ENCODE measurements around the gene SNX5. TPM values are rescaled to one million over a fixed set of nuclear protein-coding genes. Genes with fewer than 3 reads are reported as not detected.
A peak's percentile ranks its signal among the peaks of the same experiment; 100 is the strongest.

SNX5 gene
- total RNA-seq, 1 experiment from 2014 or later = 170 TPM

DNA sequence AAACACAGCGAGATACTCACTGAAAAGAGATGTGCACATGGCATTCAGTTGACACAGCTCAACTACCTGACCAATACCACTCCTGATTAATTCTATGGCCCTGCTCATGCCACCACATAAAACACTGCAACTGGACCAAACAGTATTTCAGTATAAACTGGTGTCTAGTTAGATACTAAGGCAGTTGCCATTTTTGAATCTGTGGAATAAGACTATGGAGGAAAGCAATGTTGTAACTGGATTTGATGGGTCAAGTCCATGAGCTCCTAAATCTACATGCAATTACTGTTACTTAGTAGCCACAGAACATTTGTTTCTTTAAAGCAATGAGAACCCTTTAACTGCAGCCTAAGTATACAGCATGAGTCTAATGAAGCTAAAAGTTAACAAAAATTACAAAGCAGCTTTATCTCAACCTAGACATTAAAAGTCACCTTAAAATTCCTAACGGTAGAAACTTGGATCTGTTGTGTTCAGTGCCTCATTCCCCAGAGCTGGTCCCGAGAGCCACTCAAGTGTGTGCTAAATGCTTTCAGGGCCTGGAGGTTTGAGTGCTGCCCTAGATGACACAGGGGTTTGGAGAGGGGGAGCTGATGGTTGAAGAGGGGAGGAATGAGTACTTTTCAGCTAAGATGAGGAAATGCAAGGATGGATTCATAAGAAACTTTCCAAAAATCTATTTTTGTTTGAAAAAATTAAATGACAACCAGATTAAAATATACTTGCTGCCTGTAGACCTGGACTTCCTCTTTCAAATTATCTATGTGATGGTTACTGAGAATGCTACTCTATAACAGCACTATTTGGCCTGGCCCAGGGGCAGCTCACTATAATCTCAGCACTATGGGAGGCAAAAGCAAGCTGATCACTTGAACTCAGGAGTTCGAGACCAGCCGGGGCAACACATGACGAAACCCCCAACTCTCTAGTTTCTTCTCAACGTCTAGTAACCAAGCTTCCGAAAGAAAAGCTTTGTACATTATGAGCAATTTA, 15.6 kb downstream of the SNX5 start:
- Mint-ChIP-seq H3K27ac (ENCODE audit: low read depth, unreplicated experiment) (no peak overlapping the region), H3K9me3 (ENCODE audit: unreplicated experiment) (no peaks in the 10 kb centered on the region), H3K36me3 (ENCODE audit: insufficient read depth, unreplicated experiment) (peaks cover 99% of the 10 kb centered on the region), H3K27me3 (ENCODE audit: insufficient read depth, unreplicated experiment) (no peaks in the 10 kb centered on the region), H3K4me1 (ENCODE audit: insufficient read depth, unreplicated experiment) (peaks cover 9% of the 10 kb centered on the region), H3K4me3 (ENCODE audit: unreplicated experiment) (no peak overlapping the region)
- ChIA-PET CTCF (interaction anchor here (0.6 to 2.4 kb wide), 10 partner anchors 12 to 448 kb away, joined by 3 to 7 read pairs (median 3); no protein-coding TSS in a partner anchor), POLR2A (interaction anchor here (0.6 to 1.8 kb wide), 8 partner anchors 9 to 411 kb away, joined by 3 to 11 read pairs (median 4); no protein-coding TSS in a partner anchor)
- TF ChIP-seq, protein P1, sequence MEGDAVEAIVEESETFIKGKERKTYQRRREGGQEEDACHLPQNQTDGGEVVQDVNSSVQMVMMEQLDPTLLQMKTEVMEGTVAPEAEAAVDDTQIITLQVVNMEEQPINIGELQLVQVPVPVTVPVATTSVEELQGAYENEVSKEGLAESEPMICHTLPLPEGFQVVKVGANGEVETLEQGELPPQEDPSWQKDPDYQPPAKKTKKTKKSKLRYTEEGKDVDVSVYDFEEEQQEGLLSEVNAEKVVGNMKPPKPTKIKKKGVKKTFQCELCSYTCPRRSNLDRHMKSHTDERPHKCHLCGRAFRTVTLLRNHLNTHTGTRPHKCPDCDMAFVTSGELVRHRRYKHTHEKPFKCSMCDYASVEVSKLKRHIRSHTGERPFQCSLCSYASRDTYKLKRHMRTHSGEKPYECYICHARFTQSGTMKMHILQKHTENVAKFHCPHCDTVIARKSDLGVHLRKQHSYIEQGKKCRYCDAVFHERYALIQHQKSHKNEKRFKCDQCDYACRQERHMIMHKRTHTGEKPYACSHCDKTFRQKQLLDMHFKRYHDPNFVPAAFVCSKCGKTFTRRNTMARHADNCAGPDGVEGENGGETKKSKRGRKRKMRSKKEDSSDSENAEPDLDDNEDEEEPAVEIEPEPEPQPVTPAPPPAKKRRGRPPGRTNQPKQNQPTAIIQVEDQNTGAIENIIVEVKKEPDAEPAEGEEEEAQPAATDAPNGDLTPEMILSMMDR (IDR thresholded peaks at IDR 0.05; ENCODE audit: unreplicated experiment) = no peak
- DNase-seq (ENCODE audit: unreplicated experiment) = no peak
- intact Hi-C loops (cut with micrococcal nuclease) = no loop called here
- BruUV-seq (replicated peaks) = no TSS peak

DNA sequence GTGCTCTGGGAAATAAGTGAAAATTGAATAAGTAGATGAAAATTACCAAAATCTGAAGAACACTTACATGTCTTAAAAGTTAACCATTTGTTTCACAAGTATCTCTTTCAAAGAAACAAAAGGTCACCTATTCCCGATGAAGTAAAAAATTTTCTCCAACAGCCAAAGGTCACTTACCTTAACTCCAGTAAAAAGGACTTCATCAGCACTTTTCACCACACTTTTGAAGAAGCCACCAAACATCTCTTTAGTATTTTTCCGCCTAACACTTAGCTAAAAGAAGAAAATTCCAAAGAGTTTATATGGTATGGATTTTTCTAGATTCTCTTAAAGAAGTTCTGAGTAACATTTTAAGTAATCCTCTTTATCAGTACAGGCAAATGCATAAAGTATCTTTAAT, 17.3 kb downstream of the SNX5 start:
- no peak for DNase-seq (ENCODE audit: unreplicated experiment)
- CTCF ChIA-PET = interaction anchor here (0.6 to 2.4 kb wide), 3 partner anchors 14 to 337 kb away, joined by 3 to 7 read pairs (median 5); partner anchors contain the start of gene ZNF133
- Mint-ChIP-seq H3K4me1 (ENCODE audit: insufficient read depth, unreplicated experiment) (peaks cover 4% of the 10 kb centered on the region), H3K27me3 (ENCODE audit: insufficient read depth, unreplicated experiment) (no peaks in the 10 kb centered on the region), H3K36me3 (ENCODE audit: insufficient read depth, unreplicated experiment) (peaks cover 100% of the 10 kb centered on the region), H3K4me3 (ENCODE audit: unreplicated experiment) (no peak overlapping the region), H3K27ac (ENCODE audit: low read depth, unreplicated experiment) (peak overlapping the region; percentile 23), H3K9me3 (ENCODE audit: unreplicated experiment) (no peaks in the 10 kb centered on the region)
- intact Hi-C loops (cut with micrococcal nuclease) = no loop called here
- POLR2A ChIA-PET = interaction anchor here (1.8 kb wide), 1 partner anchor 16 kb away, joined by 11 read pairs; no protein-coding TSS in a partner anchor
- BruUV-seq (replicated peaks) = no TSS peak
- TF ChIP-seq, protein P1 (IDR thresholded peaks at IDR 0.05; ENCODE audit: unreplicated experiment) = no peak

DNA sequence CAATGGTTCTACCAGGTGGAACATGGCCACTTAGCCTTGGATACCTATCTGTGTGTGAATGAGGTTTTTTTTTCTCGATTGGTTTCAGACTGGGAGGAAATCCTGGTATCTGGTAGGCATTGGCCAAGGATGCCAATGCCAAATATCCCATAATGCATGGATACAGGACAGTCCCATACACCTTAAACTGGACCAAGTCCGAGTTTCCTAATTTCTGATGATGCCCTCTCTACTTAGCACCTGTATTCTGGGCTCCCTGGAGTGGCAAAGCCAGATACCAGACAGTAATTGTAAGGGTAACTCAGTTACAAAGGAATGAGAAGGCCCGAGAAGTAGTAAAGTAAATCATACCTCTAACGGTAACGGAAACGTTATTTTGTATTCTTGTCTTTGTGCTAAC, 17.9 kb downstream of the SNX5 start:
- peaks cover 100% of the 10 kb centered on the region for H3K36me3 Mint-ChIP-seq (ENCODE audit: insufficient read depth, unreplicated experiment)
- no peaks in the 10 kb centered on the region for H3K27me3 Mint-ChIP-seq (ENCODE audit: insufficient read depth, unreplicated experiment)
- H3K4me1 Mint-ChIP-seq (ENCODE audit: insufficient read depth, unreplicated experiment) = peaks cover 4% of the 10 kb centered on the region
- no peaks in the 10 kb centered on the region for H3K9me3 Mint-ChIP-seq (ENCODE audit: unreplicated experiment)
- no peak overlapping the region for H3K4me3 Mint-ChIP-seq (ENCODE audit: unreplicated experiment)
- intact Hi-C loops (cut with micrococcal nuclease) = no loop called here
- TF ChIP-seq, protein P1 (IDR thresholded peaks at IDR 0.05; ENCODE audit: unreplicated experiment) = no peak
- peak overlapping the region; percentile 23 for H3K27ac Mint-ChIP-seq (ENCODE audit: low read depth, unreplicated experiment)
- POLR2A ChIA-PET = interaction anchor here (1.2 to 1.8 kb wide), 2 partner anchors 16 to 33 kb away, joined by 3 to 11 read pairs; no protein-coding TSS in a partner anchor
- CTCF ChIA-PET = interaction anchor here (2.7 kb wide), 1 partner anchor 9 kb away, joined by 16 read pairs; no protein-coding TSS in a partner anchor
- BruUV-seq (replicated peaks) = no TSS peak
- no peak for DNase-seq (ENCODE audit: unreplicated experiment)

DNA sequence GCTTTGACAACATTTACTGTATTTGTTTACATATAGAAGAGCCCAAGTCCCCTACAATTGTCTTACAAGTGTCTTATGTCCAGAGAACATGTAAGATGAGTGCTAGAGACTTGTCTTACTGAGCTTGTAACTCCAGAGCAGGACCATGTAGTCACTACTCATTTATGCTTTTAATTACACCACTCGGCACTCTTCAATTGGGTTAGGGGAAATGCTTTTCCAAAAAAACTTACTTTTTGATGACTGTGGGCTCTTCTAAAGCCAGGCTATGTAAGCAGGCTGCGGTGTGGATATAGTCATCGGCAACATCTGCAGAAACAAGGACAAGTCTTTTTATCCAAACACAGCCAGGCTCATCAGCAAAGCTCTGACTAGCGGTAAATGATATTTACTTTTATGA, 18.7 kb downstream of the SNX5 start:
- H3K4me3 Mint-ChIP-seq (ENCODE audit: unreplicated experiment) = no peak overlapping the region
- BruUV-seq (replicated peaks) = no TSS peak
- POLR2A ChIA-PET = interaction anchor here (1.2 to 3.1 kb wide), 5 partner anchors 9 to 32 kb away, joined by 3 to 19 read pairs (median 7); no protein-coding TSS in a partner anchor
- no peaks in the 10 kb centered on the region for H3K27me3 Mint-ChIP-seq (ENCODE audit: insufficient read depth, unreplicated experiment)
- H3K4me1 Mint-ChIP-seq (ENCODE audit: insufficient read depth, unreplicated experiment) = peaks cover 4% of the 10 kb centered on the region
- H3K36me3 Mint-ChIP-seq (ENCODE audit: insufficient read depth, unreplicated experiment) = peaks cover 100% of the 10 kb centered on the region
- intact Hi-C loops (cut with micrococcal nuclease) = no loop called here
- DNase-seq (ENCODE audit: unreplicated experiment) = no peak
- TF ChIP-seq, protein P1 (IDR thresholded peaks at IDR 0.05; ENCODE audit: unreplicated experiment) = no peak
- no peak overlapping the region for H3K27ac Mint-ChIP-seq (ENCODE audit: low read depth, unreplicated experiment)
- CTCF ChIA-PET = interaction anchor here (1.0 to 2.7 kb wide), 5 partner anchors 9 to 270 kb away, joined by 3 to 16 read pairs (median 3); no protein-coding TSS in a partner anchor
- H3K9me3 Mint-ChIP-seq (ENCODE audit: unreplicated experiment) = no peaks in the 10 kb centered on the region

Measured in MCF 10A (cell line).